Measurements from ENCODE around the gene LRFN2. TPM values are rescaled to one million over a fixed set of nuclear protein-coding genes. Genes with fewer than 3 reads are reported as not detected.

Gene LRFN2
- total RNA-seq, 1 donor from 2014 or later: not detected

DNA sequence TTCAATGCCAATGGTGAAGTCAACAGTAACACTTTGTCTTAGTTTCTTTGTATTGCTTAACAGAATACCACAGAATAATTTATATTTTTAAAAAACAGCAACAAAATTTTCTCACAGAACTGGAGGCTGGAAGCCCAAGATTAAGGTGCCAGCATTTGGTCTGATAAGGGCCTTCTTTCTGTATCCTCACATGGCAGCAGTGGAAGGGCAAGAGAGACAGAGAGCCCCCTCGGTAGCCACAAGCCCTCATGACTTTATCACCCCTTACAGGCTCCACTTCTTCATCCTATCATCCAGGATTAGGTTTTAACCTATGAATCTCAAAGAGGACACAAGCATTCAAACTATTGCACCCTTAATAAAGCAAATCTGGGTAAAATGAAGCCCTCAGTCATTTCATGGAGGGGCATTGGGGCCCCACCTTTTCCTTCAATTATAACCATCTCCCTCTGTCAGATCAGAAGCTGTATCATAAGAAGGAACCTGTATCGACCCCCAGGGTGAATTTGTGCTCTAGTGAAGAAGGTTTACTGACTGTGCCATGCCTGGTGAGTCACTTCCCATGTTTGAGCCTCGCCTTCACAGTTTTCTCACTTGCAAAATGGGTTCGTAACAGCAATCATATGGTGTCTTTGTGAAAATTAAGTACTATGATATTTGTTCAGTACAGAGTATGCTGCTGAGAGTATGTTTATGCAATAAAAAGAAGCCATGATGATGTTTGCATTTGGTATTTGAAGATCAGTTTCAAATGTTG is 178.2 kb downstream of the LRFN2 start:
- DNase-seq (ENCODE audit: extremely low read depth, low read depth, low spot score): no peak

DNA sequence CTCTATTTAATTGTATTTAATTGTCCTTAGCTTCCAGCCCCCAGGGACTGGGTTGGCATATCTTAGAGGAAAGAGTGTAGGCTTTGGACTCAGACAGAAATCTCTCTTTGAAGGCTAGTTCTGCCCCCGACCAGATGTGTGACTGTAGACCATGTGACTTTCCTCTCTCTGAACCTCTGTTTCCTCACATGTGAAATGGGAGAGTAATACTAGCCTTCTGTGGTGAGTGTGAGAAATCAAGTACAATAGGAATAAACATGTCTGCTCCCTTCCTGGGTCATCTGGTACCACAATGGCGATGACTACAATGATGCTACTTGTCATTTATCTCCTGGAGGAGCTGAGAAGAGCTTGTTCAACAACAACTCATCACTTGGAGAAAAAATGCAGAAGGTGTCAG is 179.9 kb downstream of the LRFN2 start:
- DNase-seq (ENCODE audit: extremely low read depth, low read depth, low spot score): no peak

DNA sequence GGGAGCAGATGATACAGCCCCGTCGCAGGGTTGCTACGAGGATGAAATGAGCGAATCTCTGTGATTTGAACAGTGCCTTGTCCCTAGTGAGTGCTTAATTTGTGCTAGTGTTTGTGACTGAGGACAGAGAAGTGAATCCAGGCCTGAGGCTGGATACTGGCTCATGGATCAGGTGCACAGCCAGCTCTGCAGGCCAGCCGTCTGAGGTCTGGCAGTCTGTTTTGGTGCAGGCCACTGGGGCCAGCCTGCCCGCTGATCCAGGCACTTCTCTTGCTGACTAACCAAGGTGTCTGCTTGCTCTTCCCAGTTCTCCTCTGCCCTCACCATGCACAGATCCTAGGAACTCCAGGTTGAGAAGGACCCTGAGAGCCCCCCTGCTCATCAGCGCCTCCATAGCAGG is 181.0 kb downstream of the LRFN2 start:
- DNase-seq (ENCODE audit: extremely low read depth, low read depth, low spot score): no peak

DNA sequence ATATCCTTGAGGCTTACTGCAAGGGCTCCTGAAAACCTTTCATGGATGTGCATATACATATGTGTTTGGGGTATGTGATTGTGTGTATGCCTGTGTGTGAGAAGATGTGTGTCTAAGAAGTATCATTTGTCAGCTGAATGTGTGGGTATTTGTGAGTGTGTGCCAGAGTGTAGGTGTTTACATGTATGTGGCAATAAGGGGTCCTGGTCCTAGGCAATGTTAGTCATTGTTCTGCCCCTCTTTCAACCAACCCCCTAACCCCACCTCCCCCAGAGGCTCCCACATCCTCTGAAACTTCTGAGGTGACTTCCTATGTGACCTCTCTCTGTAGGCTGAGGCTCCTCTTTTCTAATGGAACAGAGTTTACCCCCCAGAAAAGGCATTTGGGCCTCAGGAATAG is 186.4 kb downstream of the LRFN2 start:
- DNase-seq (ENCODE audit: extremely low read depth, low read depth, low spot score): no peak

DNA sequence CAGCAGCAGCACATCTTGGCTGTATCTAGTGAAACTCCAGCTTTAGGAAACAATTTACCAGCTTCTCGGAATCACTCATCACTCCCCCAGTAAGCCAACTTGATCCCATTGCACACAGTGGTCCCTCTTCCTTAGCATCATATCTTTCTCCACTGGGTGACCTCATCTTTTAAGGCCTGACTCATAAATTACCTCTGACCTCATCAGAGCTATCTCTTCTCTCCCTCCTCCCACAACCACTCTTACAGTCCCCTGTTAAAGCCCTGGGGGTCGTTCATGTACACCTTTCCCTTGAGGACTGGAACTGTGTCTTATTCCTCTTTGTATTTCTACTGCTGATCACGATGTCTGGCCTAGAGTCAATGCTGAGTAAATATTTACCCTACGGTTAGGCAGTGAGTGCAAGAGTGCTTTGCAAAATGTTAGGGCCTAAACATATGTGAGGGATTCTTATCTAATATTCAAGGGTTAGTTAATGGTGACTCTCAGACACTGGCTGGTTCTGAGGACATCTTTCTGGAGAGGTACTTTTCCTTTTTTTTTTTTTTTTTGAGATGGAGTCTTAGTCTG is 187.2 kb downstream of the LRFN2 start:
- DNase-seq (ENCODE audit: extremely low read depth, low read depth, low spot score): no peak

DNA sequence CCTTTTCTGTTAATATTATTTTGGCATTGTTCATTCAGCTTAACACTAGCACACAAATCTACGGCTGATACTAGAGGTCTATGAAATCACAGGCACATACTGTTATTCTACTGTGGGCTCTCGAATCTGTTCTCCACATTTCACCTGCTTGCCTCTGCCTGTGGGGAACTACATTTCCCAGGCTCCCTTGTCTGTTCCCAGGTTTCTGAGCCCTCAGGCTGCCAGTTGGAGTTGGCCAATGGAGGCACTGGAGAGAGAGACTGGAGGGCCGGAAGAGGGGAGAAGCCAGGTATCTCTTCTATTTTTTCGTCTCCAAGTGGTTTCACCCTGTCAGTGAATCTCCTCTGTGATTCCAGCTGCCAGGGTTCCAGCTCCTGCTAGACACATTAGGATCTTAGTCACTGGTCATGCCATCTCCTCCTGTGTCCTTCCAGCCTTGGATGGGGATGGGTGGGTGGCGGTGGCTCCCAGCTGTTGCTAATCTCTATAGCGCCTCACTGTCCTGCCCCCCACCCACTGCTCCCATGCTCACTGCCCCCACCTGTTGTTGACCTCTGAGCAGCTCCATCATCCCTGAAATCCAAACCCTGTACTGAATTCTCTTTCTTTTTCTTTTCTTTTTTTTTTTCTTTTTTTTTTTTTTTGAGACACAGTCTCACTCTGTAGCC is 188.2 kb downstream of the LRFN2 start:
- no peak for DNase-seq (ENCODE audit: extremely low read depth, low read depth, low spot score)

DNA sequence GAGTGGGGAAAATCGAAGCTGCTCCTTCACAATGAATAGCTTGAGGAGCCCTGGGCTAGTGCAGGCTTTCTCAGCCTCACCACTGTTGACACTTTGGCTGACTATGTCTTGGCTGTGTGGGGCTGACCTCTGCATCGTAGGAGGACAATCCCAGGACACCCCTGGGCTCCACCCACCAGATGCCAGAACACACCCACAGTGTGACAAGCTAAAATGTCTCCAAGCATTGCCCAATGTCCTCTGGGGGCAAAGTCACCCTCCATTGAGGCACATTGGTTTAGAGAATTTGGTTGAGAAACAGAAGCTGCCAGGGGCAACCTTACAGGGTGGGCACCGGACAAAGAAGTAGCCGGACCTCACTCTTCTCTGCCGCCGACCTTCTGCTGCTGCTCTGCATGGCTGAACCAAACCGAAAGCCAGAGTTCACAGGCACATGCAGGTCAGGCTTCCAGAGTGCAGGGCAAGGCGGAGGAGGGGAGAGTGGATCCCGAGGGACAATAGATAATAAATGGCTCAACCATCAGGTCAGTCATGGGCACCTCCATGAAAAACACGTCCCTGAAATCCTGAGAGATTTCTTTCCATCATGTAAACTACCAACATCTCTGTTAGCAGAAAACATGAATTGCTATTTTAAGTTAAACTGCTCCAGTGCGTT is 189.0 kb downstream of the LRFN2 start:
- no peak for DNase-seq (ENCODE audit: extremely low read depth, low read depth, low spot score)

DNA sequence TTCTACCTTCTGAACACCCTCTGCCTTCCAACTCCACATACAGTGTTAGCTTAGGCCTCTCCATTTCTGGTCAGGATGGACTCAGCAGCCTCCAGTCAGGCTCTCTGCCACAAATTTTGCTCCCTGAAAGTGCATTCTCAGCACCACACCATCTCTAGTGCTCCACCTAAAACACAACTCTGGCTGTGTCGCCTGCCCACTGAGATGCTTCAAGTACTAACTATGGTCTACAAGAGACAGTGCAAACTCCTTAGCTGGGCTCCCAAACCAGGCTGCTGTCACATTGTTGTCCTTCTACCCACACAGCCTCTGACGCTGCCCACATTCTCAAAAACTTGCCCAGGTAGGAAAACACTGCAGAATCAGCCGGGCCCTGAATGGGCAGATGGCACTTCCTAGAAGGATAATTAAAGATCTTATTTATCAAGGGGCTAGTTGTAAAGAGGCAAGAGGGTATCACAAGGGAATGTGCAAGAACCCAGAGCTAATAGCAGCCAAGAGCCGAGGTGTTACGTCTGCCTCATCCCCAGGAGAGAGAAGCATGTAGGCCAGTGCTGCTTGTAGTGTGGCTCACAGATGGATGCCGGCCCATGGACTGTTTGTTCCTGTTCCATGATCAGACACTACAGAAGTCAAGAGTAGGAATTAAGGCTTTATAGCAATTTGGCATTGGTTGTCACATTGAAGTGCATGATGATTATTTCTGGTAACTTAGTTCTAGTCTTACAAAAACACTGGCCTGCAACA is 189.7 kb downstream of the LRFN2 start:
- DNase-seq (ENCODE audit: extremely low read depth, low read depth, low spot score): no peak

DNA sequence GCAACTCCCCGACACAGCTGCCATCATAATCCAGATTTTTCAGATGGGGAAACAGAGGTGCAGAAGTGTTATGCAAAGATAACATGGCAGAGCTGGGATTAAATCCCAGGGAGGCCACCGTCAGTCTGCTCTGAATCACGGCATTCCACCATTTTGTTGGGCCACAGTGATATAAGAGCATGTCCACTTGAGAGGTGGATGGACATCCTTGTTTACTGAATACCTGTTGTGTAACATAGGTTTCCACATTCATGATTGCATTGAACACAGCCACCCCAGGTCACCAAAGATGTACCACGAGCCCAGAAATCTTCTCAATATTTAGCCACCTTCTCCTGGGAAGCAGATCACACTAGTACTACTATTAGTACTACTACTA is 191.5 kb downstream of the LRFN2 start:
- DNase-seq (ENCODE audit: extremely low read depth, low read depth, low spot score): no peak

DNA sequence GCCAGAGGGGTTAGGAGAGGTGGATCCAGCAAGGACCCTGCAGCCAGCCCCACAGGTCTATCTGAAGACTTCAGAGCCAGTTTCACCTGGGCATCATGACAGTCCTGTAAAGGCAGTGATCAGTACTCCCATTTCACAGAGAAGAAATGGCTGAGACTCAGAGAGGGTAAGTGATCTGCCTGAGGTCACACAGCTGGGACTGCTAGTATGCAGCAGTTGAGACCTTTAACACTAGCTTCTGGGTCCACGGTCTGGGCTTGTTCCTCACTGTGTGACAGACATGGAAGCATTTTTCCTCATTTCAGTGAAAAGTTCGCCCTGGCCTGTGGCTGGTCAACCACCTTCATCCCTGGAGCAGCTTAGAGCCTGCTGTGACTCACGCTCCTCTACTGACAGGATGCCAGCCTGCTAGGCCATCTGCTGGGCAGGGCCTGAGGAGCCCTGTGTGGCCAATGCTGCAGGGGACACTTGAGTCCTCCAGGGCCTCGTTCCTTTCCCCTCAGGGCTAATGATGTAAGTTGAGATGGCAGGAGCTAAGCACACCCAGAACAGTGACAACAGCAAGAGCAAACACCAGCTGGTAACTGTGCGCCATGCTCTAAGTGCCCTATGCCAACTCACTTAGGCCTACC is 192.0 kb downstream of the LRFN2 start:
- DNase-seq (ENCODE audit: extremely low read depth, low read depth, low spot score): no peak

DNA sequence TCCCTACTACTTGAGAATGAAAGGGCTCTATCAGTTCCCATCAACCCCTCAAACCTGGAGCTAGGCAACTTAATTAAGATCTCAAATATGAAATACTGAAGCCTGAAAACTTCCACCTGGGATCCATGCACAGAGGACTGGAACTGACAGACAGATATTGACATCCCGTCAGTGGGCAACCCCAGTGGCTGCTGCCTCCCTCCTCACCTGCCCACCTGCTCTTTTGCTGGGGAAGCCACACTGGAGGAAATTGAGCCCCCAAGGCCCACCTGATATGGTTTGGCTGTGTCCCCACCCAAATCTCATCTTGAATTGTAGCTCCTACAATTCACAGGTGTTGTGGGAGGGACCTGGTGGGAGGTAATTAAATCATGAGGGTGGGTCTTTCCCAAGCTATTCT is 192.8 kb downstream of the LRFN2 start:
- no peak for DNase-seq (ENCODE audit: extremely low read depth, low read depth, low spot score)

DNA sequence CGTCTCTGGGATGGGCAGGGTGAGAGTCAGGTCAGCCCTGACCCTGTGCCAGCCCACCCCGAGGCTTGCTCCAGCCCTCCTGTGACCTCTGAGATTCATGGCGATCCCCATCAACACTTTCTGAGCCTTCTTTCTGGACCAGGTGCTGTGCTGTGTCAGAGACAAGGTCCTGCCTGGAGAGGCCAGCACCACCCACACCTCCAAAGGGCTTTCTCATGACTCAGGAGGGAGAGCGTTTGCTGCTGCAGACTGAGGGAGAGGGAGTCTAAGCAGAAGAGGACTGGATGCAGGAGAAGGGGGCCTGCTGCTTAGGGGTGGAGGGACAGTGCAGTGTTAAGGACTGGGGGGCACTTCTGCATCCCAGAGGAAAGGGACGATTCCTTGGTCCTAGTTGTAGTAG is 193.5 kb downstream of the LRFN2 start:
- no peak for DNase-seq (ENCODE audit: extremely low read depth, low read depth, low spot score)

DNA sequence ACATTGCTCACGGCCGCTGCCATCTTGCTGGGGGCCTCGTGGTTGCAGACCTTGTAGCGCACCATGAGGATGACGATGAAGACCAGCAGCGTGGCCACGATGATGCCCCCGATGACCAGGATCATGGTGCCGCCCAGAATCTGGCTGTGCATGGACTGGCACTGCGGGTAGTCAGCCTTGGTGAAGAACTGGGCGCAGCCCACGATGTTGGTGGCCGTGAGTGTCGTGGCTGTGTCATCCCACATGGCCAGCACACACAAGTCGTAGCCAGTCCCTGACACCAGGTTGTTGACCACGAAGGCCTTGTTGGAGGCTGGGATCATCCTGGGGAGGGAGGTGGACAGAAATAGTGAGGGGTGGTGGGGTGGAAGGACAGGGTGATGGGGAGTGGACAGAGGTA is 194.6 kb downstream of the LRFN2 start:
- no peak for DNase-seq (ENCODE audit: extremely low read depth, low read depth, low spot score)

DNA sequence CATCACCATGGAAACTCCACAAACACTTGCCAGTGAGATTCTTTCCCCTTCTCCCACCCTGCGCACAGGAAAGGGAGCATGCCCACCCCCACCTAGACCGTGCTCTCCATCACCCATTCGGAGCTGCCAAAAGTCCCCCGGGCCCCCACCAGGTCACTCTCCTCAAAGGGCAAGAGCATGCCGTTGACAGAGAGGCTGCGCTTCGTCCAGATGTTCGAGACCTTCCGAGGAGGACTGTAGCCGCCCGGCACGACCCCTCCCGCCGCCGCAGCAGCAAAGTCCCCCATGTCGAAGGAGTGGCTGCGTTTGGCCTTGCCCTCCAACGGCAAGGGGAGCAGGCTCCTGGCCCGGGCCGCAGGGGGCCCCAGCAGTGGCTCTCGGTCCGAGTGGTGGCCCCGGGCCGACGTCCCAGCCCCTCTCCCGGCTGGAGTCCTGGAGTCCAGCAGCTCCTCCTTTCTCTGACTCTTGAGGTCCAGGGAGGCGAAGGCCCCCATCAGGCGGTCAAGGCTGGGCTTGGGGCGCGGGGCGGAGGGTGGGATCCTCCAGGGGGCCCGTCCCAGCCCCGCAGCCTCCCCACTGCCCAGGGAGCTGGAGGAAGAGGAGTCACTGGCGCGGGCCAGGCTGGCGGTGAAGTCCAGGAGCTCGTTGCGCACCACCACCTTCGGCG is 195.2 kb downstream of the LRFN2 start:
- no peak for DNase-seq (ENCODE audit: extremely low read depth, low read depth, low spot score)

DNA sequence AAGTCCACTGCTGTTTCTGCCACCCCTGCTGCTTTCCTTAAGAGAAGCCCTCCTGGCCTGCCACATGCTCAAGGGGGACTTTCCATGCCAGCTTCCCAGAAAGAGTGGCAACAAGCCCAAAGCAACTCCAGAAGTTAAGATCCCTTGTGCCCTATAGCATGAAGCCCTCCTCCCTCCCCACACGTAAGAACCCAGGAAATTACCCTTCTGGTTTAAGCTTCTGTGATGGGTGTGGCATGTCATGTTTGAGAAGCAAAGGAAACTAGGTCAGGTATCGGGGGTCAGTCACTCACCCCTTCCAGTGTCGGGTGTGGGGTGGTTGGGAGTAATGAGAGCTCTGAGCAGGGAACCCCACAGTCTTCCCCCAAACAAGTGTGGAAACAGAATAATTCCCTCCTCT is 196.1 kb downstream of the LRFN2 start:
- DNase-seq (ENCODE audit: extremely low read depth, low read depth, low spot score): no peak

DNA sequence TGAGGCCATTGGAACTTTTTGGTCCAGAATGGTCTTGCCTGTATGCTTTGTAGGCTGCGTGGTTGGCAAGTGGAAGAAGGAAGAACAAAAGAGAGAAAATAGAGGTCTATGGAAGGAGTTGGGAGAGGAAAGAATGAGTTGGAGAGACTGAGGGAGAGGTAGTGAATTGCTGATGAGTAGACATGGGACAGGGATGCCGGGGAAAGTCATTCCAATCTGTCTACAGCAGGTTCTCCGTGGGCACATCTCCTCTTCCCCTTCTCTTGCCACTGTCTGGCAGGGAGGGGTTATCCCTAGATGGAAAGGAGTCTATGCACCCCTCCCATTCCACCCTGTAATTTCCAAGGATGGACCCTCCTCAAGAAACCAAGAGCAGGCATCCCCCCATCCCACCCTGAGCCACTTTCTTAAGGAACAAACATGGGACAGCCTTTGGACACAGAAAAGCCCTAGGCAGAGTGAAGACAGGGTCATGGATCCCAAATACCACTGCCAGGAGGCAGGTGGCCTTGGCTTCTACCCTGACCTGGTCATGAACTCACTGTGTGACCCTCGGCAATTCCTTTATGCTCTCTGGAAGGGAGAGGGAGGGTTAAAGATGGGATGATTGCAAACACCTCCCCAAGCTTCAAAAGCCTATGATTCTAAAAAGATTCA is 196.9 kb downstream of the LRFN2 start:
- no peak for DNase-seq (ENCODE audit: extremely low read depth, low read depth, low spot score)

DNA sequence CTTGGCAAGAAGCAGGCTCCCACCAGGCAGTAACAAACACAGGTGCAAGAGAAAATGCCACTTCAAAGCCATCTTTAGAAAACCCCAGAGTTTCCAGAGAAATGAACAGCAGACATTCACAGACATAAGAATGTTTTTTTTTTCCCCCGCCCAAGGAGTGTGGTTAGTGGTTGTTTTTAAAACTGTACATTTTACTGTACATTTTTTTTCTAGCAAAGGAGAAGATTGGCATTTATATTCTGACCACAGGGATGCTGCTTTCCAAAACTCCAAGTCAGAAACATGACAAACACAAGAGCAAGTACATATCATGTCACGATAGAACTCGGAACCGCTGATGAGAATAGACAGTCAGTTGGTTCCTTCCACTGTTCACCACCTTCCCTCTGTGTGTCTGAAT is 197.9 kb downstream of the LRFN2 start:
- no peak for DNase-seq (ENCODE audit: extremely low read depth, low read depth, low spot score)

DNA sequence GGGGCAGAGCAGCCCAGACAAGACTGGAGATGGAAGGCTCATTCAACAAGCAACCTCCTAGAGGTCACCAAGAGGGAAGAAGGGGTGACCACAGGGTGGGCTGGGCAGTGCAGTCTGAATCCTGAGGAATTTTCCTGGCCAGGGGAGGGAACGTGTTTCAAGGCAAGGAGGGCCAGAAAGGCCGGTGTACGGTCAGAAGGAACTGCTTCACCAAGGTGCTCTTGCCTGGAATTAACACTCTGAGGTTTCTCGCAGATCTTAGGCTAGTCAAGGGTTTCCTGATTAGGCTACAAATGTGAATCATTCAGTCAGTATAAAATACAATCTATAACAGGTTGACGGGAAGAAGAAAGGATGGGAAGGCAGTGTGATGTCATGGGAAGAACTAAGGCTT is 199.3 kb downstream of the LRFN2 start:
- DNase-seq (ENCODE audit: extremely low read depth, low read depth, low spot score): no peak

DNA sequence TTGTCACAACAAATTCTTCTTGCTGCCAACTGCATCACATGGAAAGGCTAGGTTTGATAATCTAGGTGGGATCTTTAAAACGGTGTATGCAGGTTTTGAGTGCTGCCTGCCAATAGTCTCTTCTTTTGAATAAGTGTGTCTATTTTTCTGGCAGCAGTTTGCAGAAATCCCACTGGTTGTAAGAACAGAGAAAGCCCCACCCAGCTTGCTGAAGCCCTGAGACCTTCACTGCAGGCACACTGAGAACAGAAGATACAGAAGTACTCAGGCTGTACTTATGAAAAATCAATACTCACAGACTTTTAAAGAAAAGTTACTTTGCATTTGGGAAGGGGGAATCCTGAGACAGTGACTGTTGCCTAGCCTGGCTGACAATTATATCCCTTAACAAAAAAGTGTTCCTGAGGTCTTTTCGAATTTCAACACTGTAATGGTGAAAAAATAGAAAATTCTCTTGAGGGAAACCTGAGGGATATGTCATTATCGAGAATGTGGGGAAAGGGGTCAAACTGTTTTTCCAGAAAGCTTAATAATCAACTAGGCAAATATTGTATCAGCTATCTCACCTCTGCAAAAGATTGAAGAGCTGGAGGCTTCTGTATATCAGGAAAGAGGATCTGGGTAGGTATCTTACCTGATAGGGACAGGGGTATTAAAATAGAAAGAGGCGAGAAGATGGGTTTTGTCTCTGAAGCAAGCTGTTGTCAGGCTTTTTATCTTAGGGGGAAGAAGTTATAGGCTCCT is 199.9 kb downstream of the LRFN2 start:
- DNase-seq (ENCODE audit: extremely low read depth, low read depth, low spot score): no peak
